Stimulated activated CD8-positive, alpha-beta memory T cell treated with anti-CD3 and anti-CD28 coated beads, Interleukin-4, amount 100 ng/mL, for 24 hours (primary cell): ENCODE results near the gene PCBP3.
"Not testable (repeated sequence)": the region's sequence is repeated elsewhere in the genome, so short reads cannot be mapped to it uniquely, and the experiment has no call there.

Experiments
- DNase-seq: peaks from one replicate; pipeline ENCODE4 v3.0.0-alpha.2; 2020; ENCODE audit warnings: low read depth

The PCBP3 gene

DNA sequence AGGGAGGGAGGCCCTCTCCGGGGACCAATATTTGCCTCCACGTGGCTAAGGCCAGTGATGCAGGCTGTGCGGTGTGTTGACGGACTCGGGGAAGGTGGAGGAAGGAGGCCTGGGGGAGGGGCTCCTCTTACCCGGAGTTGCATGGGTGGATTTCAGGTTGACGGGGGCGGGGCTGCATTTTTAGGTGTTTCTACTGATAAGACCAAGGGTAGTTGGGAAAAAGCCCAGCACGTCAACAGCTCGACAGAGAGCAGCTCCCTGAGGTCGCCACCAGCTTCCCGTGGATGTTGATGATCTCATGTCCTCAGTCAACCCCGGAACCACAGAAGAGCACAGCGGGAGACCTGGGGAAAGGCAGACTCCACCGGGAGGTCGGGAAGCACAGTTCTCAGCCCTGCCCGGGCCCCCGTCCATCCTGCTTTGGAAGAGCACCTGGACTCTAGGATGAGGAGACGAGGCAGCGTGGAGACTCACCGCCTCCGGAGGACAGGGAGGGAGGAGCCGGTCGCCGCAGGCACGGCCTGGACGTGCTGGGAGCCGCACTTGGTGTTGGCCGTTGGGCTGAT lies 305.1 kb downstream of the PCBP3 start:
- DNase-seq: no peak

DNA sequence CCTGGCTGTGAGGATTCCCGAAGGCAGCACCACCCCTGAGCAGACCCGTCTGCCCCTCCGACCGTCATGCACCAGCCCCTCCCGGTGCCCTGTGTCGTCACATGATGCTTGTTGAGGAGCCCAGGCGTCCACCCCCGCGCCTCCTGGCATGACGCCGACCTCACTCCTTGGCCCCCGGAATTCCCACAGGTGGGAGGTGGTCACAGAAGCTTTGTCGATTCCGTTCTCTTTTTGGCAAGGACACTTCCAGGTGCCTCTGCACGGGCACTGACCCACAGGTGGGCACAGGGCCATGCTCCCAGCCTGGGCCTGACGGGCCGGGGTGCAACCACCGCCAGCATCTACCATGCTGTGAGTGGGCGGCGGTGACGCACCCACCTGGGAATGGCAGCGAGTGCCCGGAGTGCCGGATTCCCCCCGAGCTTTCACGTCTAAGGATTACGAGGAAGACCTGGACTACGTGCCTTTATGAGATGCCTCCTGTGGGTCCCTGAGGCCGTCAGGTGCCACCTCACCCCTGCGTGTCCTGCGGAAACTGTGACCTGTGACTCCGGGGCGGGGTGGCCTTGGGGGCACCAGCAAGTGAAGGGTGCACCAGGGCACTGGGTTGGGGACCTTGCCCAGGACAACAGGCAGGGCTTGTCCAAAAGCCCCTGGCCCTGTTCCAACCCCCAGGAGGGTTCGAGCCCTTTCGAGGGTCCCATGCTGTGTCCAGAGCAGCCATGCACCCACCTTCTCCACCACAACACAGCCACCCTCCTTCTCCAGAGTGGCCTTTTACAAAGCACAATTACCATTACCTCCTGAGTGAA lies 306.6 kb downstream of the PCBP3 start:
- no peak for DNase-seq

DNA sequence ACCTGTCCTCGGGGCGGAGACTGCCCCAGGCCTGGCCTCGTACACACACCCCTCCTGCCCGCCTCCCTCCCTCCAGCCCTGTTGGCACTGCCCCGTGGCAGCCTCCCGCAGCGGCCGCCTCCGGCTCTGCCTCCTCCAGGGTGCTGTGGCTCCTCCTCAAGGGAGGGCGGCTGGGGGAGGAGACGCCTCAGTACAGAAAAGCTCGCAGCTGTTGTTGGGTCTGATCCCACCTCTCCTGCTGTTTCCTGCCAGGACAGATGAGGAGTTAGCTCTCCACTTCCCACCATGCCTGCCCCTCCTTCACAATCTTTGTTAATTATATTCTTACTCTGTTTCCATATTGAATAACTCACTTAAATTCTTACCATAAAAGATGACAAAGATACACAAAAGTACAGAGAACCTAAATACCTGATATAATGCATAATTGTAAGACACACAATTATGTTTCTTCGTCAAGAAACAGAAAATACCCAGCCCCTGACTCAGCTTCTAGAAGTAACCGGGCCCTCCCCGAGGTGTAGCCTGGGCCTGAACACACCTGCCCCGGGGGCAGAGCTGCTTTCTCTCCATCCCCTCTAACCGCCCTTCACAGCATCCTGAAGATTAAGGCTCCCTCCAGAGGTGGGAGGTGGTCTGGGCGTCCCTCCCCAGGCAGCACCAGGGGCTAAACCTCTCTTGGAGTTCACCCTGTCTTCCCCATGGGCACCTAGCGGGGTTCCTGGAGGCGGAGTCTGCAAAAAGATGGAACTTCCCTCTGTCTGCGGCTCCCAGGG lies 307.4 kb downstream of the PCBP3 start:
- DNase-seq: no peak

DNA sequence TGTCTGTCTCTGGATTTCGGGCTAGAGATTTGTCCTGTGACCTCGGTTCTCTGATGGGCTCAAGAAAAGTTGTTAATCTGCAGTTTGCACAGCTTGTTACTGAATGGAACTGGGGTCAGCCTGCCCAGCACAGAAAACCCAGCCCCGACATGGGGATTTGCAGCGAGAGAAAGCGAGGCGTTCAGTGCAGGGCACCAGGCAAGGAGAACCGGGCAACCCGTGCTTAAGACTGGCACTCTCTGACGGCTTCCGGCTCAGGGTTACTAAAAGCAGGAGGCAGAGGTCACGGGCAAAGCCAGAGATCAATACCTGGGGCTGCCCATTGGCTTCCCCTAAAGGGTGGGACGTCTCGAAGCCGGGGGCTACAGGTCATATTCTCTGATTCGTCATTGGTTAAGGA lies 308.2 kb downstream of the PCBP3 start:
- no peak for DNase-seq

DNA sequence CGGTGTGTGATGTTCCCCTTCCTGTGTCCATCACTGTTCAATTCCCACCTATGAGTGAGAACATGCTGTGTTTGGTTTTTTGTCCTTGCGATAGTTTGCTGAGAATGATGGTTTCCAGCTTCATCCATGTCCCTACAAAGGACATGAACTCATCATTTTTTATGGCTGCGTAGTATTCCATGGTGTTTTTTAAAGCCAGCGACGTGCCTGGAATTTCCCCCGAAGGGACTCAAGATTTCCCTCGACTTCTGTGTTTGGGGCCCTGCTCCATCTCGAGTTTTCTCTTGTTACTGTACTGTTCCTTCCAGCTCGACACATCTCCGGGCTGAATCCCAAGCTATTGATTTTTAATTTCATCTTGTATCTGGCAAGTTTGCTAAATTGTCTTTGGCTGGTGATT lies 309.0 kb downstream of the PCBP3 start:
- not testable (repeated sequence) for DNase-seq

DNA sequence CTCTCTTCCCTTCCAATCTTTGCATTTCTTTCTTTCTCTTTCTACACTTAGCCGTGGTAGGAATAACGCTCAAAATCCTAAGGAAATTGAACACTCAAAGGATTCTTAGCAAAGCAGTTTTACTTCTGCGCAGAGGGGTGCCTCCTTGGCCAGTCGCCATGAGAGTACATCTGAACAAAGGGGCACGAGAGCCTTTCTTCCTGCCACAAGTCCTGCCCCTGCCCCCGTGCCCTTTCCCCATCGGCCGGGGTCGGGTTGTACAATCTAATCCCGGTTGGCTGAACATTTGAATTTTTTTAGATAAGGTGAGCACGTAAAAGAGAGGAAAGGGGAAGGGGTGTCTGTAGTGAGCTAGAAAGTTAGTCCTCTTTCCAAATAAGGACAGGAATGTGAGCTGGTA lies 309.4 kb downstream of the PCBP3 start:
- DNase-seq: no peak

DNA sequence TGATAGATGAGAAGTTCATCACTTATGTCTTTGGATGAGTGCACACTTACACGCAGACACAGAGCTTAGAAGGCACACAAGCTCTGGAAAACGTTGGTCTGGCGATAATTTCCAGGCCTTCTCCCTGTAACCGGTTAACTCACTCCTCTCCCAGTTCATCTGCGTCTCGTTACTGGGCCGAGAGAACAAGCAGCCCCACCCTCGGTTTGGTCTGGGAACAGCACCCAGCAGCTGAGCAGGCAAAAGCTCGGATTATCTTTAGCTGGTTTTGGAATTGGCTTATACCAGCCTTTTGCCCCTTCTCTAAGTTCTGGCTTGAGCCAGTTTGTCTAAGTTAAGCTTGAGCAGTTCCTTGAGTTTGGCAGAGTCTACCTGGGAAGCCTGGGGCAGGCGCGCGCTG lies 310.7 kb downstream of the PCBP3 start:
- DNase-seq: no peak

DNA sequence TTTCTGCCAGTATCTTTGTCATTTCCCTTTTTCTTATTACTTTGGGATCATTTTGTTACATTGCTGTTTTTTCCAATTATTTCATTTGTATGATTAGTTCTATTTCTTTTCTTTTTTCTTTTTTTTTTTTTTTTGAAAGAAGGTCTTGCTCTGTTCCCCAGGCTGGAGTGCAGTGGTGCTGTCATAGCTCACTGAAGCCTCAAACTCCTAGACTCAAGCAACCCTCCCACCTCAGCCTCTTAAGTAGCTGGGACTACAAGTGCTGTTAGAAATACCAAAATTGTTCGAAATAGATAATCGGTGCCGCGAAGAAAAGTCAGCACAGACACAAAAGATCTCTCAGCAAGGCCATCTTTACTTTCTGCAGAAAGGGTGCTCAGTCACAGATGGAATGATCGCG lies 311.4 kb downstream of the PCBP3 start:
- DNase-seq: no peak

DNA sequence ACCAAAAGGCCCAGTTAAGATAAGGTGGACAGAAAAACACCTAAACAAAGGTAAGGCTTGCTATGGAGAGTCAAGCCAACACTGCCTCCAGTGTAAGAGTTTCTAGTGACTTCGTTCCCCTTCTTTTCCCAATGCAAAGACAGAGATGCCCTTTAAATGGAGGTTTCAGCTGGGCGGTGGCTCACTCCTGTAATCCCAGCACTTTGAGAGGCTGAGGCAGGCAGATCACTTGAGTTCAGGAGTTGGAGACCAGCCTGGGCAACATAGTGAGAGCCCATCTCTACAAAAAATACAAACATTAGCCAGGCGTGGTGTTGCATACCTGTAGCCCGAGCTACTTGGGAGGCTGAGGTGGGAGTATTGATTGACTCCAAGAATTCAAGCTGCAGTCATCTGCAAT lies 314.0 kb downstream of the PCBP3 start:
- DNase-seq: no peak

DNA sequence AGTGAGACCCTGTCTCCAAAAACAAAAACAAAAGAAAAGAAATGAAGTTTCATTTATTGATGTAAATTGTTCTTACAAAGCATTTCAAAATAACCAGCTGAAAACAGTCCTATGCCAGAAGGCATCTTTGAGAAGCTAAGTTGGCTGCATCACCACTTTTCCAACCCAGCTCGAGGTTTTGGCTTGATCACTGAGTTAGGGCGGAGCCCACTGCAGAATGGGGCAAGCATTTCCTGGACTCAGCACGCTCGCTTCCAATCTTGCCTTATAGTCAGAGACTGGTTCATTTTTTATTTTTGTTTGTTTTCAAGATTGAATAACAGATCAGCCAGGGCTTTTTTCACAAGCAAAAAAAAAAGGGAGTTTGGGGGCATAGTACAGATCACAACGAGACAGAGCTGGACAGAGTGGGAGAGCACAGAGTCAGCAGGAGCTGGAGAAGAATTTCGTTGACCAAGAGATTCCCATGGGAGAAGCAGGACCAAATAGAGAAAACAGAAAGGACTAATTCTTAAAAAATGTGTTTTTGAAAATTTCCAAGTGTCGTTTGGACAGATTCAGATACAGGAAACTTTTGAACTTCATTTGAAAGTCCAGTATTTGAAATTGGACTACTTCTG lies 314.6 kb downstream of the PCBP3 start:
- no peak for DNase-seq

DNA sequence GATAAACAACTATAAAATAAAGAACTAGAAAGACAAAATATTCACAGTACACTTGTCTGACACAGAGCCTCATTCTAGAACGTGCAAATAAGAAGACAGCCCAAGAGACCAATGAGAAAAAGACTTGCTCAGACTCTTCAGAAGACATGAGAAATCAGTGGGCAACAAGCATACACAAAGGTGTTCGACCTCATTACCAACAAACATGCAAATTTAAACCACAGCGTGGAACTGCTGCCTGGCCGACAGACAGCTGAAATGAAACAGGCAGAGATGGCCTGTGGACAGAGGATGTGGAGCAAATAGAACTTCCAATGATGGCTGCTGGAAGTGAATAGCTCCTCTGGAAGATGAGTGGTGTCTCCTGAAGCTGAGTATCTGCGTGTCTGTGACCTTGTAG lies 315.7 kb downstream of the PCBP3 start:
- DNase-seq: no peak

DNA sequence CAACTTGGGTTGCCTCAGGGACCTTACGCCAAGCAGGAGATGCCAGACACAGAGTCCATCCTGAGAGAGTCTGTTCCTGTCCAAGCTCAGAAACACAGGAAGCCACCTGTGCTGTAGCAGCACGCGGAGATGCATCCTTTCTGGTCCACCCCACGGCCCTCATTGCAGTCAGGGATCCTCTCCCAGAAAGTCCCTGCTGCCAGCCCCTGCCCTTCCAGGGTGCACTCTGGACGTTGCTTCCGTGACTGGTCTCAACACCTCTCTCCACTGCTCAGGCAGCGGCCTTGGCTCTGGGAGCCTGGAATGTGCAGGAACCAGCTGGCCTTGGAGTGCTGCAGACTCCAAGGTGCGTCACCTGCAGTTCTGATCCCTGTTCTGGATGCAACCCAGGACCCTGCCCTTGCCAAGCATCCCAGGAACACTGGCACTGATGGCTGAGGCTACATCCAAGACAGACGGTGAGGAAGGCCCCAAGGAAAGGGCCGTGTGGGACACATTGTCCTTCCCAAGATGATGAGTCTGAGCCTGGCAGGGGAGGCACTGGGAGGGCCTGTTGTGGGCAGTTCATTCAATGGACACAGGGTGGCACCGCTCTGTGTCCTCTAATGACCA lies 316.4 kb downstream of the PCBP3 start:
- no peak for DNase-seq

DNA sequence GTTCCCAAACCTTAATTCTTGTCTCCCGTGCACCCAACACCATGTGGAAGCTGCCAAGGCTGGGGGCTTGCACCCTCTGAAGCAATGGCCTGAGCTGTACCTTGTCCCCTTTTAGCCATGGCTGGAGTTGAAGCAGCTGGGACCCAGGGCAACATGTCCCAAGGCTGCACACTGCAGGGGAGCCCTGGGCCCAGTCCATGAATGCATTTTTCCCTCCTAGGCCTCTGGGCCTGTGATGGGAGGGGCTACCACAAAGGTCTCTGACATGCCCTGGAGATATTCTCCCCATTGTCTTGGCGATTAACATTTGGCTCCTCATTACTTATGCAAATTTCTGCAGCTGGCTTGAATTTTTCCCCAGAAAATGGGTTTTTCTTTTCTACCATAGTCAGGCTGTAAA lies 317.9 kb downstream of the PCBP3 start:
- DNase-seq: not testable (repeated sequence)

DNA sequence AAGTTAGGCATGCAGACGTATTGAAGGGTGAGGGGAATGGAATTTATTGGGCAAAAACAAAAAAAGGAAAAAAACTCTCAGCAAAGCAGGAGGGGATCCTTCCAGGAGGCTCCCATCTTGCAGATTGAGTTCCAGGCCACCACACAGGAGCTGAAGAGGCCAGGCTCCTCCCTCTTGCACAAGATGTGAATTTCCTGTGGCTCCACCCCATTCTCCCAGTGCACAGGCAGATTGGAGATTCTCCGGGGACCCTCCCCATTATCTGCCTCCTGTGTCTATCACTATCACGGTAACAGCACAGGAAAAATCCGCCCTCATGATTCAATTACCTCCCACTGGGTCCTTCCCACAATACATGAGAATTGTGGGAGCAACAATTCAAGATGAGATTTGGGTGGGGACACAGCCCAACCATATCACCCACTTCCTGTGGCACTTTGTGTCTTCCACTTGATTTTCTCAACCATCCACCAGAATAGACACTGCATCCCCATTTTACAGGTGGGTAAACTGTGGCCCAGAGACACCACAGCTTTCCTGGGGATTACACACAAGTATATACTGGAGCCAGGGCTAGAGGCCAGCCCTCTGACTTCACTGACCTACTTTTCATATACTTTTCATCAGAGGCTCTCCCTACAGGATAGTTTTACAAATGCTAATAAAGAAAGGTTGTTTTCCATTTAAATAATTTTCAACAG lies 319.2 kb downstream of the PCBP3 start:
- DNase-seq: no peak

DNA sequence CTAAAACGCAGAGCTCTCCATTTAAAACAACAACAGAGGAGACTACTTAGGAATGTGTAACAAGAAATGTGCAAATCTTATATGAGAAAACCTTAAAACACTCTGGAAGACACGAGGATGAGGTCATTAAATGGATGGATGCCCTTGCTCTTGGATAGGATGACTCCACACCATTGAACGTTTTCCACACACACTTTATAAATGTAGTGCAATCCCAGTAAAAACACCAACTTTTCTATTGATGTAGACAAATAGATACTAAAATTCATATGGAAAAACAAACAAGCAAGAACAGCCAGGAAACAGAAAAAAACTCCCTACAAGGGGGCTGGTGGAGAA lies 319.7 kb downstream of the PCBP3 start:
- DNase-seq: no peak

DNA sequence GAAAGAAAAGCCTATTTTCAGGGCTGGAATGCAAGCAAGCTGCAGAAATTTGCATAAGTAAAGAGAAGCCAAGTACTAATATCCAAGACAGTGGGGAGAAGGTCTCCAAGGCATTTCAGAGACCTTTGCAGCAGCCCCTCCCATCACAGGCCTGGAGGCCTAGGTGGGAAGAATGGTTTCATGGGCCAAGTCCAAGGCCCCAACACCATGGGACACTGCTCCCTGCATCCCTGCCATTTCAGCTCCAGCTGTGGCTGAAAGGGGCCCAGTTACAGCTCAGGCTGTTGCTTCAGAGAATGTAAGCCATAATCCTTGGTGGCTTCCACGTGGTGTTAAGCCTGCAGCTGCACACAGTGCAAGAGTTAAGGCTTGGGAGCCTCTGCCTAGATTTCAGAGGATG lies 321.1 kb downstream of the PCBP3 start:
- DNase-seq: no peak

DNA sequence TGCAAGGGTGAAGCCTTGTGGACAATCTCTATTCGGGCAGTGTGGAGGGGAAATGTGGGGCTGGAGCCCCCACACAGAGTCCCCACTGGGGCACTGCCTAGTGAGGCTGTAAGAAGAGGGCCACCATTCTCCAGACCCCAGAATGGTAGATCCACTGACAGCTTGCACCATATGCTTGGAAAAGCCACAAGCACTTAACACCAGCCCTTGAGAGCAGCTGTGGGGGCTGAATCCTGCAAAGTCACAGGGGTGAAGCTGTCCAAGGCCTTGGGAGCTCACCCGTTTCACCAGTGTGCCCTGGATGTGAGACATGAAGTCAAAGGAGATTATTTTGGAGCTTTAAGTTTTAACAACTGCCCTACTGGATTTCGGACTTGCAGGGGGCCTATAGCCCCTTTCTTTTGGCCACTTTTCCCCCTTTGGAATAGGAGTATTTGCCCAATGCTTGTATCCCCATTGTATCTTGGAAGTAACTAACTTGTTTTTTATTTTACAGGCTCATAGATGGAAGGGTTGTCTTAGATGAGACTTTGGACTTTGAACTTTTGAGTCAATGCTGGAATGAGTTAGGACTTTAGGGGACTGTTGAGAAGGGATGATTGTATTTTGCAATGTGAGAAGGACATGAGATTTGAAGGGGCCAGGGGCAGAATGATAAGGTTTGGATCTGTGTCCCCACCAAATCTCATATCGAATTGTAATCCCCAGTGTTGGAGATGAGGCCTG lies 321.7 kb downstream of the PCBP3 start:
- no peak for DNase-seq

DNA sequence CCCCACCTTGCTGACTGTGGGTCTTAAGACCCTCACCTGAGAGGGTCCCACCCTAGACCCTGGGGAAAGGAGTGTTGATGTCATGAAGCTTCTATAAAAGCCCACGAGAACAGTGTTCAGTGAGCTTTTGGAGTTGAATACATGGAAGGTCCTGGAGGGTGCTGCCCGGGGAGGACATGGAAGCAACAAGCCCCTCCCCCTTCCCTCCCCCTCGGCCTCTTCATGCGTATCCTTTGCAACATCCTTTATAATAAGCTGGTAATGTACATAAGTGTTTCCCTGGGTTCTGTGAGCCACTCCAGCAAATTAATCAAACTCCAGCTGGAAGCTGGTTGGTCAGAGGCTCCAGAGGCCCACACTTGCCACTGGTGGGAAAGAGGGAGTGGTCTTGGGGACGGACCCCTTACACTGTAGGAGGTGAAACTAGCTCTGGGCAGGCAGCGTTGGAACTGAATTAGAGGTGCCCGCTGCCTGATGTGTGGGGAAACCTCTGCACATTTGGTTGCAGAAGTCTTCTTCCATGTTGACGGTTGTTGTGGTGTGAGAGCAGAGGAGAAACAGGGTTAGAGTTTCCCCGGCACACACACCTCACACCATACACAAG lies 323.4 kb downstream of the PCBP3 start:
- no peak for DNase-seq

DNA sequence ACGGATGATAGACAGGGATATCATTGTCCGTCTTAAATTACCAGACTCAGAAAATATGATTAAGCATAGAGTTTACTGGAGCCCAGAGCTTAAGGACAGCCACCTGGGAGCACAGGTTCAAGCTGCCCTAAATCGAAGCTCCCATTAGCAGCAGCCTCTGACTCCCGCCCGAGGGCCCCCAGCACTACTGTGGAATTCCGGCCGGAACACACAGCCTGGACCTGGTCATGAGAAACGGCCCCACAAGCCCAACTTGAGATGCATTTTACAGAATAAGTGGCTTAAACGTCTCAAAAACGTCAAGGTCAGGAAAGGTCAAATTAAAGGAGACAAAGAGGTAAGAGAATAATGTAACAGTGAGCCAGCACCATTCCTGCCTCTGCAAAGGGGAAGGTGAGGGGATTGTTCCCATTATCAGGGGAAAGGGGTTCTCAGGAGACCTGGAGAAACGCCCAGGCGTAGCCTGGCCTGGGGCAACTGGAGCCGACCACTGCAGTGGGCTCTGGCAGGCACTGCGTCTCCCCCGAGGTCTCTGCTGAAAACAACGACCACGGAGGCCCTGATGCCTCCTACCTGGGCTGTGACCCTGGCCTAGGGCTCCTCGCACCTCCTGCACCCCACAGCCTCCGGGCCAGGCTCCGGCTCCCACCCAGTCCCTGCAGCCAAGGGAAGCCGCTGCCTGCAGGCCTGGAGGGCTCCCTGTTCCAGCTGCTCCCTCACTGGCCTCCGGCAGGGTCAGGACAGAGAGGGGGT lies 326.6 kb downstream of the PCBP3 start:
- no peak for DNase-seq
